ENCODE results near the gene NPR2. TPM values are rescaled to one million over a fixed set of nuclear protein-coding genes. Genes with fewer than 3 reads are reported as not detected.

Gene NPR2
- total RNA-seq, 4 donors from 2014 or later, result 12.7 to 39.3 (median 34.5) TPM

DNA sequence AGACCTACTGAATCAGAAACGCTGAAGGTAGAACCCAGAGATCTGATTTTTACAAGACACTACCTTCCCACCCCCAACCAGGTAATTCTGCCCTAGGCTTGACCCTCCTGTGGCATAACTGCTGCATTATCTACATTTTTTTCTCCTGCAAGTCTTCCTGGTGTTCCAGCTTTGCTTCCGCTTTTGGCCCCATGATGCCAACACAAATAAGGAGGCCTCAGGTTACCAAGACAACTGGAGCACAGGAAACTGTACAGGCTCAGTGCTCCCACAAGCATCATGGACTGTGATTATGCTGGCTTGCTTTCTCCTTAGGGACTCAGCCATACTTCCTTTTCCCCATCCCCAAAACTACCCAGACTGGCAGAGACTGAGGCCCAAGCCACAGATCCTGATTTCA is 30.7 kb upstream of the NPR2 start:
- Histone ChIP-seq H3K36me3 (no peaks in the 10 kb centered on the region), H3K27ac (peak overlapping the region in 1 of 4 donors; percentile 6), H3K4me1 (peaks cover 0 to 38% (median 19%) of the 10 kb centered on the region in 3 donors), H3K27me3 (no peaks in the 10 kb centered on the region), H3K9me3 (no peaks in the 10 kb centered on the region), H3K4me3 (no peak overlapping the region)
- no peak for TF ChIP-seq EP300 (IDR thresholded peaks at IDR 0.05)
- TF ChIP-seq, protein P1, sequence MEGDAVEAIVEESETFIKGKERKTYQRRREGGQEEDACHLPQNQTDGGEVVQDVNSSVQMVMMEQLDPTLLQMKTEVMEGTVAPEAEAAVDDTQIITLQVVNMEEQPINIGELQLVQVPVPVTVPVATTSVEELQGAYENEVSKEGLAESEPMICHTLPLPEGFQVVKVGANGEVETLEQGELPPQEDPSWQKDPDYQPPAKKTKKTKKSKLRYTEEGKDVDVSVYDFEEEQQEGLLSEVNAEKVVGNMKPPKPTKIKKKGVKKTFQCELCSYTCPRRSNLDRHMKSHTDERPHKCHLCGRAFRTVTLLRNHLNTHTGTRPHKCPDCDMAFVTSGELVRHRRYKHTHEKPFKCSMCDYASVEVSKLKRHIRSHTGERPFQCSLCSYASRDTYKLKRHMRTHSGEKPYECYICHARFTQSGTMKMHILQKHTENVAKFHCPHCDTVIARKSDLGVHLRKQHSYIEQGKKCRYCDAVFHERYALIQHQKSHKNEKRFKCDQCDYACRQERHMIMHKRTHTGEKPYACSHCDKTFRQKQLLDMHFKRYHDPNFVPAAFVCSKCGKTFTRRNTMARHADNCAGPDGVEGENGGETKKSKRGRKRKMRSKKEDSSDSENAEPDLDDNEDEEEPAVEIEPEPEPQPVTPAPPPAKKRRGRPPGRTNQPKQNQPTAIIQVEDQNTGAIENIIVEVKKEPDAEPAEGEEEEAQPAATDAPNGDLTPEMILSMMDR (IDR thresholded peaks at IDR 0.05), result no peak
- TF ChIP-seq POLR2AphosphoS5 (IDR thresholded peaks at IDR 0.05), result no peak
- TF ChIP-seq POLR2A (IDR thresholded peaks at IDR 0.05), result no peak
- ATAC-seq, result no peak
- WGBS, 2 donors (ENCODE audit: low coverage in 1 of 2), result 88 to 100% methylated on average over 2 of the region's 2 CpGs

DNA sequence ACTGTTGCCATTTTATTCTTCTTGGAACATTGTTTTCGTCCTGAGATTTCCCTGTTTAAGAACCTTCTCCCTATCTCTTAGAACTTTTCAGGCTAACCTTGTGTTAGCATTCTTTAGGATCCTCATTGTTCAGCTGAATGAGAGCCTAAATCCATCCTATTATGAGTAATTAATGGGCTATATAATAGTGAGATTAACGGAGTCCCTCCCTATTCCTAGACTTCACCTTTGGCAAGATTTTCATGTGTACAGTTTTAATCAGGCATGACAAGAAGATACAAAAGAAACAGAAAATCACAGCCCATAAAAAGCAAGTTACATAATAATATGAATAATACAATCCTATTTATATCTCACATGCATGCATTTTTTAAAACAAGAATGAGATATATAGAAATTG is 28.2 kb upstream of the NPR2 start:
- H3K9me3 ChIP-seq, result no peaks in the 10 kb centered on the region
- H3K36me3 ChIP-seq, result no peaks in the 10 kb centered on the region
- TF ChIP-seq, protein P1 (IDR thresholded peaks at IDR 0.05), result no peak
- no peak for TF ChIP-seq POLR2AphosphoS5 (IDR thresholded peaks at IDR 0.05)
- no peak for TF ChIP-seq EP300 (IDR thresholded peaks at IDR 0.05)
- no peak for TF ChIP-seq POLR2A (IDR thresholded peaks at IDR 0.05)
- no peak overlapping the region for H3K4me3 ChIP-seq
- 88 to 100% methylated on average over 1 to 2 of the region's 2 CpGs for whole genome bisulfite sequencing, 2 donors (ENCODE audit: low coverage in 1 of 2)
- H3K4me1 ChIP-seq, result peaks cover 0 to 15% (median 5%) of the 10 kb centered on the region in 3 donors
- no peak for ATAC-seq
- H3K27ac ChIP-seq, result no peak overlapping the region
- no peaks in the 10 kb centered on the region for H3K27me3 ChIP-seq

DNA sequence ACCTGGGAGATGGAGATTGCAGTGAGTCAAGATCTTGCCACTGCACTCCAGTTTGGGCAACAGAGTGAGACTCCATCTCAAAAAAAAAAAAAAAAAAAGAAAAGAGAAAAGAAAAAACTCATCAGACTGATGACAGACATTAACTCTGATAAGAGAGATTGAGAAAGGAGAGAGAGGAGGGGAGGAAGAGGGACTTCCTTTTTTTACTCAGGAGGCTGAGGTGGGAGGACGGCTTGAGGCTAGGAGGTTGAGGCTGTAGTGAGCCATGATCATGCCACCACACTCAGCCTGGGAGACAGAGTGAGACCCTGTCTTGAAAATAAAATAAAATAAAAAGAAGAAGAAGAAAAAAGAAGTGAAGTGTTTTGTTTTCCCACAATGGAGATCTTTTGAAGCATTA is 27.6 kb upstream of the NPR2 start:
- no peak overlapping the region for H3K27ac ChIP-seq
- WGBS, 2 donors (ENCODE audit: low coverage in 1 of 2), result 100% methylated on average over 1 of the region's 1 CpG
- no peaks in the 10 kb centered on the region for H3K27me3 ChIP-seq
- H3K4me3 ChIP-seq, result no peak overlapping the region
- H3K36me3 ChIP-seq, result no peaks in the 10 kb centered on the region
- ATAC-seq, result no peak
- no peak for TF ChIP-seq POLR2A (IDR thresholded peaks at IDR 0.05)
- TF ChIP-seq EP300 (IDR thresholded peaks at IDR 0.05), result no peak
- TF ChIP-seq, protein P1 (IDR thresholded peaks at IDR 0.05), result no peak
- TF ChIP-seq POLR2AphosphoS5 (IDR thresholded peaks at IDR 0.05), result no peak
- H3K9me3 ChIP-seq, result no peaks in the 10 kb centered on the region
- H3K4me1 ChIP-seq, result peaks cover 0 to 8% (median 0%) of the 10 kb centered on the region in 3 donors

DNA sequence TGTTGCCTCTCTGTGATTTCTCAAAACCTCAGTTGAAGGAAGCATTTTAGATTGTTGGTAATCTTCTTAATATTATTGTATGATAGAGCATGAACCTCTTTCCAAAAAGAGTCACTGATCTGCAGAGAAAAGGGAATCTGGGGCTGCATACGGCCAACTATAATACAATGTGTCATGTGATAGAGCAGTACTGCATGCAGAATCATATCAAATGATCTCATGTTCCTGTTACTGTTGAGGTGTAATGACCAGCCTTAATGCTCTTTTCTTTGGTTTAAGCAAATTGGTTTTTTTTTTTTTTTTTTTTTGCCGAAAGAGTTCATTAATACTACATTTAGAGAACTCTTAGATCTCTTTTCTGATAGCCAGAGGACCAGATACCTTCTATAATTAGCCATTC is 24.4 kb upstream of the NPR2 start:
- 61 to 66% methylated on average over 2 of the region's 2 CpGs for WGBS, 2 donors (ENCODE audit: low coverage in 1 of 2)
- Histone ChIP-seq H3K27me3 (no peaks in the 10 kb centered on the region), H3K4me3 (no peak overlapping the region), H3K9me3 (no peaks in the 10 kb centered on the region), H3K4me1 (peaks cover 7 to 23% (median 21%) of the 10 kb centered on the region in 3 donors), H3K27ac (no peak overlapping the region), H3K36me3 (no peaks in the 10 kb centered on the region)
- no peak for ATAC-seq
- TF ChIP-seq POLR2AphosphoS5 (IDR thresholded peaks at IDR 0.05), result no peak
- TF ChIP-seq, protein P1 (IDR thresholded peaks at IDR 0.05), result no peak
- no peak for TF ChIP-seq POLR2A (IDR thresholded peaks at IDR 0.05)
- no peak for TF ChIP-seq EP300 (IDR thresholded peaks at IDR 0.05)

DNA sequence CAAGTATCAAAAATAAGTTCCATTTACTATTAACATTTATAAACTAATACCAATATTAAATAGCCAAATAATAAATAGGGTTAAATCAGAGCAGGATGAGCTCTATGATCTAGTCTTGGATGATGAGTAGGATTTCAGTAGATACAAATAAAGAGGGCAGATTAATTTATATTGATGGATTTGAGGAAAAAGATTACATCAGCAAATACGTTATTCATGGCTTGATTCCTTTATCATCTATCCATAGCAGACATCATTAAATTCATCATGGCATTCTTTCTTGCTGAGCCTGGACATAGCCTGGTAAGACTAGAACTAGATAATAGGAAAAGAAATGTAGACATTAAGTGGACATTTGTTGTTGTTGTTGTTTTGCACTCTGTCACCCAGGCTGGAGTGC is 23.9 kb upstream of the NPR2 start:
- peaks cover 7 to 26% (median 22%) of the 10 kb centered on the region in 3 donors for H3K4me1 ChIP-seq
- TF ChIP-seq POLR2A (IDR thresholded peaks at IDR 0.05), result no peak
- no peak for TF ChIP-seq EP300 (IDR thresholded peaks at IDR 0.05)
- TF ChIP-seq POLR2AphosphoS5 (IDR thresholded peaks at IDR 0.05), result no peak
- TF ChIP-seq, protein P1 (IDR thresholded peaks at IDR 0.05), result no peak
- H3K4me3 ChIP-seq, result no peak overlapping the region
- no peaks in the 10 kb centered on the region for H3K27me3 ChIP-seq
- 88 to 95% methylated on average over 1 of the region's 1 CpG for WGBS, 2 donors (ENCODE audit: low coverage in 1 of 2)
- no peaks in the 10 kb centered on the region for H3K9me3 ChIP-seq
- H3K27ac ChIP-seq, result no peak overlapping the region
- no peaks in the 10 kb centered on the region for H3K36me3 ChIP-seq
- ATAC-seq, result no peak
